Measurements from ENCODE around the gene CFAP299.
"Not testable (repeated sequence)": the region's sequence is repeated elsewhere in the genome, so short reads cannot be mapped to it uniquely, and the experiment has no call there.

The CFAP299 gene

DNA sequence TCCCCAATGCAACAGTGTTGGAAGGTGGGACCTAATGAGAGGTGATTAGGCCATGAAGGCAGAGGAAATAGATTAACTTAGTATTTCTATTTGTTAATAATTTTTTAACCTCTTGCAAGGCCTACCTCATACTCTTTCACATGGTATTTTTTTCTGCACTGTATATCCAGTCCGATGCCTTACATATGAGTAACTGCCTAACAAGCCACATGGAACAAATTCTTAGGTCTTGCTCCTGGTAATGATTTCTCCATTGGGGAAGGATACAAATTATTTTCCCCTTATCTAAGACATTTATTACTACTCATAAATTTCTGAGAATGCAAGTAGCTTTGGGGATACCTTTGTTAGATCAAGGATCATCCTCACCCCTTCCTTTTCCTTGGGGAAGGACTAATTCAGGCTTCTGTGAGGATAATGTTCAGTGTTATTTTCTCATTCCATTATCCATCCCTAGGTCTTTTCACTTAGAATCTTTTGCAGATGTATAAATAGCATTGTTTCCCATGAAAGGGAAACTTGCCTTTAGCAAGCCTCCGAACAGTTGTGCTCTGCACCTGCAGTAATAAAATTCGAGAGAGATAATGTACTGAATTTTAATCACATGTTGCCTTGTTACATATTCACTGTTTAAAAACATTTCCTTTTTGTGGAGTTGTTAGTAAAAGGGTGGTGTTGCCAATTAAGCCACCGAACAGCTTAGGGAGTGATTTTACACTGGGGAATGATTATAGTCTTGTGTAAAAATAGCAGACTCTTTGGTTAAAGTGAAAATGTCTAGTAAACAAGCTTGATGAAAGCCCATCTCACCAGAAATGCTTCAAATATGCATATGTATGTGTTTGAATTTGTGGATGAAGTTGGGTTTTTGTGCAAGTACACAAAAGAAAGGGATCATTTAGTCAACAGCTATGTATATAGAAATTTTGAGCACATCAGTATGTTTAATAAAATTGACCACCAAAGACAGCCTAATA lies 89.9 kb downstream of the CFAP299 start:
- Histone ChIP-seq H2BK5ac (ENCODE audit: low read length) (no peak overlapping the region), H3K4ac (ENCODE audit: low read depth, low read length) (no peak overlapping the region), H3K79me1 (ENCODE audit: low read length) (no peaks in the 10 kb centered on the region), H3K9ac (ENCODE audit: low read length) (no peak overlapping the region), H3K4me2 (ENCODE audit: low read length) (no peak overlapping the region), H3K18ac (ENCODE audit: low read length) (no peak overlapping the region), H2BK15ac (replicated peaks; ENCODE audit: low read depth) (no peak overlapping the region), H3K4me1 (ENCODE audit: control insufficient read depth, low read depth, low read length) (no peaks in the 10 kb centered on the region), H3K79me2 (ENCODE audit: control insufficient read depth, insufficient read depth, low read length) (no peaks in the 10 kb centered on the region), H2AK5ac (ENCODE audit: low read length) (no peak overlapping the region), H3K27ac (ENCODE audit: low read depth, low read length) (no peak overlapping the region), H3K4me3 (ENCODE audit: low read length) (no peak overlapping the region), H3K56ac (ENCODE audit: low read length) (no peak overlapping the region), H4K5ac (ENCODE audit: low read length) (no peak overlapping the region), H2BK120ac (ENCODE audit: low read depth, low read length) (no peak overlapping the region), H3K27me3 (ENCODE audit: insufficient read depth, low read length, poor library complexity) (no peaks in the 10 kb centered on the region), H3K23ac (ENCODE audit: low read length) (no peak overlapping the region), H3K36me3 (ENCODE audit: control insufficient read depth, insufficient read depth, low read length) (no peaks in the 10 kb centered on the region), H4K8ac (ENCODE audit: low read depth, low read length) (no peak overlapping the region)
- WGBS (ENCODE audit: extremely low coverage, insufficient coverage, low lambda C conversion rate) = no CpG with 5 or more reads among the region's 4 CpGs
- DNase-seq = no peak

DNA sequence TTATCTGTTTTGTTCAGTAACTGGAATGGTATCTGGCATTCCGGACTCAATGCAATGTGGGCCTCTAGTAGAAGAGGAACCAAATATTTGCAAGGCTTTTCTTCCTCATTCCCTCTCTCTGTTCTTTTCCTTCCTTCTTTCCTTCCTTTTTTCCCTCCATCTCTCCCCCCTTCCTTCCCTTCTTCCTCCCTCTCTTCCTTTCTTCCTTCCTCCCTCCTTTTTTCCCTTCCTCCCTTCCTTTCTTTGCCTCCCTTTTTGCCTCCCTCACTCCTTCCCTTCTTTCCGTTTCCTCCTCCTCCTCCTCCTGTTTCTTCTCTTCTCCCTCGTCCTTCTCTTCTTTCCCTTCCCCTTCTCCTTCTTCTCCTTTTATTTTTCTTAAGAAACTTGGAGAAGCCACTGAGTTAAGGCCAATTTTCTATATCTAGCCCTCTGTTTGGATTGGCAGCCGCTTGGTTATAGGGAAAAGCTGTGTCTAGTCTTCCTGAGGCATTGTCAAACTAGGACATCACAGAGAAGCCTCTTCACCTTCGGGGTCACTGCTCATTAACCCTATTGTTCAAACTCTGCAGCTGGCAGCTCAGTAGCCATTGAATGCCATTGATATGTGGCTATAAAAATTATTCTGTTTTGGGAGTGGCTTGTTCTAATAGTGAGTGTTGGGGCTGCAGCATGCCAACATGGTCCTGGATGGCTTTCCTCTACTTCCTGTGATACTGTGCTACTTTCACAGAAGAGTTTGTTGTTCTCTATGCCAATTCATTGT lies 95.9 kb downstream of the CFAP299 start:
- Histone ChIP-seq H4K5ac (ENCODE audit: low read length) (no peak overlapping the region), H3K56ac (ENCODE audit: low read length) (no peak overlapping the region), H2BK5ac (ENCODE audit: low read length) (no peak overlapping the region), H3K18ac (ENCODE audit: low read length) (no peak overlapping the region), H3K79me1 (ENCODE audit: low read length) (no peaks in the 10 kb centered on the region), H3K79me2 (ENCODE audit: control insufficient read depth, insufficient read depth, low read length) (no peaks in the 10 kb centered on the region), H3K4me1 (ENCODE audit: control insufficient read depth, low read depth, low read length) (no peaks in the 10 kb centered on the region), H3K9ac (ENCODE audit: low read length) (no peak overlapping the region), H2BK15ac (replicated peaks; ENCODE audit: low read depth) (no peak overlapping the region), H3K4ac (ENCODE audit: low read depth, low read length) (no peak overlapping the region), H3K27ac (ENCODE audit: low read depth, low read length) (no peak overlapping the region), H3K4me2 (ENCODE audit: low read length) (no peak overlapping the region), H4K8ac (ENCODE audit: low read depth, low read length) (no peak overlapping the region), H3K27me3 (ENCODE audit: insufficient read depth, low read length, poor library complexity) (no peaks in the 10 kb centered on the region), H3K4me3 (ENCODE audit: low read length) (no peak overlapping the region), H2BK120ac (ENCODE audit: low read depth, low read length) (no peak overlapping the region), H3K23ac (ENCODE audit: low read length) (no peak overlapping the region), H3K36me3 (ENCODE audit: control insufficient read depth, insufficient read depth, low read length) (no peaks in the 10 kb centered on the region), H2AK5ac (ENCODE audit: low read length) (no peak overlapping the region)
- DNase-seq = no peak
- no CpG with 5 or more reads among the region's 5 CpGs for whole genome bisulfite sequencing (ENCODE audit: extremely low coverage, insufficient coverage, low lambda C conversion rate)

DNA sequence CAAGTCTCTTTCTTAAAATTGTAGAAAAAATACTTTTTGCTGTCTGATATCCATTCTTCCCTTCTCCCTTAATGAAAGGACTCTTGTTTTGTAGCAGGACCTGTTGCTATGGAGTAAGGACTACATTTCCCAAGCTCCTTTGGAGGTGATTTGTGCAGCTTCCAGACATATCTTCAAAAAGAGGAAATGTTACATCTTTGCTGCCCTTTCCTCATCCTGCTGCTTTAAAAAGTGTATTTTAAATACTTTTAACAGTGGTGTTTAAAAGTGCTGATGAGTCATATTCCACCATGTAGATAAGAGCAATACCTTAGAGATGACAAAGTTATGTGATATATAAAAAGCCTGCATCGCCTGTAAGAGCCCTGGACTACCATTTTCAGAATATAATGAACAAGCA lies 98.7 kb downstream of the CFAP299 start:
- H3K79me2 ChIP-seq (ENCODE audit: control insufficient read depth, insufficient read depth, low read length) = no peaks in the 10 kb centered on the region
- no CpG with 5 or more reads among the region's 1 CpG for WGBS (ENCODE audit: extremely low coverage, insufficient coverage, low lambda C conversion rate)

DNA sequence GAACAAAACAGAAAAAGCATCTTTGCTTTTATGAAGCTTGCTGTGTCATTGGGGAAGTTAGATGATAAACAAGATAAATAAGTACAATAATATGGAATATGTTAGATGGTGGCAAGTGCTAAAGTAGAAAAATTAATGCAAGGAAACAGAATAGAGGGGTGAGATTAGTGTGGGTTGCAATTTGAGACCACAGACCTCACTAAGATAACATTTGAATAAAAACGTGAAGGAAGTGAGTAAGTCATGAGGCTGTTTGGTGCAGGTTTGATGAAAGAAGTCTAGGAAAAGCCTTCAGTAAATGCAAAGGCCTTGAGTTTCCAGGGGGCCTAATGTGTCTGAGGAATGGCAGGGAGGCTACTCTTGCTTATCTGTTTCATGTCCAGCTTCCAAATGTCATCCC lies 102.5 kb downstream of the CFAP299 start:
- H3K4me1 ChIP-seq (ENCODE audit: control insufficient read depth, low read depth, low read length) = no peaks in the 10 kb centered on the region
- no peaks in the 10 kb centered on the region for H3K27me3 ChIP-seq (ENCODE audit: insufficient read depth, low read length, poor library complexity)
- no peak overlapping the region for H3K23ac ChIP-seq (ENCODE audit: low read length)
- no peak overlapping the region for H2BK15ac ChIP-seq (replicated peaks; ENCODE audit: low read depth)
- no peaks in the 10 kb centered on the region for H3K36me3 ChIP-seq (ENCODE audit: control insufficient read depth, insufficient read depth, low read length)
- H3K4ac ChIP-seq (ENCODE audit: low read depth, low read length) = no peak overlapping the region
- H3K4me2 ChIP-seq (ENCODE audit: low read length) = no peak overlapping the region
- no peak overlapping the region for H3K56ac ChIP-seq (ENCODE audit: low read length)
- H3K79me2 ChIP-seq (ENCODE audit: control insufficient read depth, insufficient read depth, low read length) = no peaks in the 10 kb centered on the region
- H2BK5ac ChIP-seq (ENCODE audit: low read length) = no peak overlapping the region
- H3K27ac ChIP-seq (ENCODE audit: low read depth, low read length) = no peak overlapping the region
- H3K79me1 ChIP-seq (ENCODE audit: low read length) = no peaks in the 10 kb centered on the region
- DNase-seq = no peak
- H4K5ac ChIP-seq (ENCODE audit: low read length) = no peak overlapping the region
- WGBS (ENCODE audit: extremely low coverage, insufficient coverage, low lambda C conversion rate) = no CpG with 5 or more reads among the region's 1 CpG
- no peak overlapping the region for H4K8ac ChIP-seq (ENCODE audit: low read depth, low read length)
- H3K9ac ChIP-seq (ENCODE audit: low read length) = no peak overlapping the region
- H3K4me3 ChIP-seq (ENCODE audit: low read length) = no peak overlapping the region
- H2AK5ac ChIP-seq (ENCODE audit: low read length) = no peak overlapping the region
- no peak overlapping the region for H2BK120ac ChIP-seq (ENCODE audit: low read depth, low read length)
- no peak overlapping the region for H3K18ac ChIP-seq (ENCODE audit: low read length)

More for the DNA sequence above, 98.7 kb downstream of the CFAP299 start:
- Histone ChIP-seq H3K4ac (ENCODE audit: low read depth, low read length) (no peak overlapping the region), H3K23ac (ENCODE audit: low read length) (no peak overlapping the region), H2BK5ac (ENCODE audit: low read length) (no peak overlapping the region), H3K79me1 (ENCODE audit: low read length) (no peaks in the 10 kb centered on the region), H3K56ac (ENCODE audit: low read length) (no peak overlapping the region), H3K27me3 (ENCODE audit: insufficient read depth, low read length, poor library complexity) (no peaks in the 10 kb centered on the region), H3K4me2 (ENCODE audit: low read length) (no peak overlapping the region), H4K5ac (ENCODE audit: low read length) (no peak overlapping the region), H3K36me3 (ENCODE audit: control insufficient read depth, insufficient read depth, low read length) (no peaks in the 10 kb centered on the region), H3K18ac (ENCODE audit: low read length) (no peak overlapping the region), H4K8ac (ENCODE audit: low read depth, low read length) (no peak overlapping the region), H3K4me1 (ENCODE audit: control insufficient read depth, low read depth, low read length) (no peaks in the 10 kb centered on the region), H3K27ac (ENCODE audit: low read depth, low read length) (no peak overlapping the region), H2BK120ac (ENCODE audit: low read depth, low read length) (no peak overlapping the region), H2AK5ac (ENCODE audit: low read length) (no peak overlapping the region), H3K9ac (ENCODE audit: low read length) (no peak overlapping the region), H3K4me3 (ENCODE audit: low read length) (no peak overlapping the region), H2BK15ac (replicated peaks; ENCODE audit: low read depth) (no peak overlapping the region)
- DNase-seq = no peak

DNA sequence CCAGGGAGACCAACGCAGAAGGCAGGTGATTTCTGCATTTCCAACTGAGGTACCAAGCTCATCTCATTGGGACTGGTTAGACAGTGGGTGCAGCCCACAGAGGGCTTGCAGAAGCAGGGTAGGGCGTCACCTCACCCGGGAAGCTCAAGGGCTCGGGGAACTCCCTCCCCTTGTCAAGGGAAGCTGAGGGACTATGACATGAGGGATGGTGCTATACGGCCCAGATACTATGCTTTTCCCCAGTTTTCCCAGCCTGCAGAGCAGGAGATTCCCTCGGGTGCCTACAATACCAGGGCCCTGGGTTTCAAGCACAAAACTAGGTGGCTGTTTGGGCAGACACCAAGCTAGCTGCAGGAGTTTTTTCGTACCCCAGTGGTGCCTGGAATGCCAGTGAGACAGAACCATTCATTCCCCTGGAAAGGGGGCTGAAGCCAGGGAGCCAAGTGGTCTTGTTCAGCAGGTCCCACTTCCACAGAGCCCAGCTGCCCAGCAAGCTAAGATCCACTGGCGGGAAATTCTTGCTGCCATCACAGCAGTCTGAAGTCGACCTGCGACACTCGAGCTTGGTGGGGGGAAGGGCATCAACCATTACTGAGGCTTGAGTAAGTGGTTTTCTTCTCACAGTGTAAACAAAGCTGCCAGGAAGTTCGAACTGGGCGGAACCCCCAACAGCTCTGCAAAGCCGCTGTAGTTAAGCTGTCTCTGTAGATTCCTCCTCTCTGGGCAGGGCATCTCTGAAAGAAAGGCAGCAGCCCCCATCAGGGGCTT lies 103.9 kb downstream of the CFAP299 start:
- peak; percentile 79 for DNase-seq
- H3K4me1 ChIP-seq (ENCODE audit: control insufficient read depth, low read depth, low read length); H2AK5ac ChIP-seq (ENCODE audit: low read length); H2BK5ac ChIP-seq (ENCODE audit: low read length); H3K18ac ChIP-seq (ENCODE audit: low read length); H3K27me3 ChIP-seq (ENCODE audit: insufficient read depth, low read length, poor library complexity); H3K27ac ChIP-seq (ENCODE audit: low read depth, low read length); H3K79me2 ChIP-seq (ENCODE audit: control insufficient read depth, insufficient read depth, low read length); H2BK120ac ChIP-seq (ENCODE audit: low read depth, low read length); H4K8ac ChIP-seq (ENCODE audit: low read depth, low read length); H3K4me3 ChIP-seq (ENCODE audit: low read length); H3K36me3 ChIP-seq (ENCODE audit: control insufficient read depth, insufficient read depth, low read length); H3K79me1 ChIP-seq (ENCODE audit: low read length); H3K9ac ChIP-seq (ENCODE audit: low read length); H2BK15ac ChIP-seq (replicated peaks; ENCODE audit: low read depth); H4K5ac ChIP-seq (ENCODE audit: low read length); H3K23ac ChIP-seq (ENCODE audit: low read length); H3K4me2 ChIP-seq (ENCODE audit: low read length): not testable (repeated sequence)
- Histone ChIP-seq H3K56ac (ENCODE audit: low read length) (peak overlapping the region; percentile 42), H3K4ac (ENCODE audit: low read depth, low read length) (peak overlapping the region; percentile 48)
- no CpG with 5 or more reads among the region's 14 CpGs for WGBS (ENCODE audit: extremely low coverage, insufficient coverage, low lambda C conversion rate)

All from mesendoderm (in vitro differentiated cells).